HG03378 (cell line): ENCODE results near the gene YEATS2.

Experiments
- ATAC-seq: cut with Tn5 transposase; IDR thresholded peaks from one replicate; pipeline ENCODE4 v1.9.1; 2021; ENCODE audit warnings: mild to moderate bottlenecking, moderate library complexity; ENCODE audit not compliant: unreplicated experiment

Gene YEATS2

GRCh38 chr3:183828538-183828870, 130.9 kb downstream of the YEATS2 start:
- no peak for ATAC-seq

- no peak for ATAC-seq
These were observed 131.9 kb downstream of the YEATS2 start for GRCh38 chr3:183829466-183829865.

GRCh38 chr3:183830187-183830586, 132.6 kb downstream of the YEATS2 start:
- ATAC-seq, result no peak

GRCh38 chr3:183833516-183833915, 135.9 kb downstream of the YEATS2 start:
- ATAC-seq, result no peak

GRCh38 chr3:183837390-183837789, 139.8 kb downstream of the YEATS2 start:
- ATAC-seq, result no peak

GRCh38 chr3:183837894-183838293, 140.3 kb downstream of the YEATS2 start:
- ATAC-seq, result no peak

GRCh38 chr3:183839751-183840150, 142.2 kb downstream of the YEATS2 start:
- no peak for ATAC-seq

- ATAC-seq, result no peak
These were observed 147.0 kb downstream of the YEATS2 start for GRCh38 chr3:183844606-183845005.

GRCh38 chr3:183845090-183845489, 147.5 kb downstream of the YEATS2 start:
- ATAC-seq, result no peak

GRCh38 chr3:183845608-183846288, 148.2 kb downstream of the YEATS2 start:
- ATAC-seq, result no peak

GRCh38 chr3:183854318-183855035, 156.9 kb downstream of the YEATS2 start:
- no peak for ATAC-seq

GRCh38 chr3:183857863-183858262, 160.3 kb downstream of the YEATS2 start:
- no peak for ATAC-seq
